Gastroesophageal sphincter (tissue), 3 donors: ENCODE results near the gene RPS10.

ENCODE experiments used
- POLR2A ChIP-seq, 2 donors: fragments of 450-650 bp; IDR thresholded peaks; one replicate each; pipeline ENCODE4 v1.6.1; 2017; ENCODE audit warnings: antibody characterized with exemption in 2 of 2, mild to moderate bottlenecking in 2 of 2, moderate library complexity in 1 of 2
- POLR2AphosphoS5 ChIP-seq: sonication (generic); formaldehyde crosslinking; IDR thresholded peaks from one replicate; pipeline ENCODE4 v1.6.1; 2017; ENCODE audit warnings: antibody characterized with exemption
- TF ChIP-seq, protein P1 (sequence below), 4 experiments: fragments of 200-600 bp in 2 of 4; fragments of 450-650 bp in 2 of 4; sonication (generic) in 1 of 4; IDR thresholded peaks; one replicate each; pipeline ENCODE4 v1.5.1; 2017 to 2019; ENCODE audit warnings: antibody characterized with exemption in 4 of 4, mild to moderate bottlenecking in 2 of 4, moderate library complexity in 2 of 4

DNA sequence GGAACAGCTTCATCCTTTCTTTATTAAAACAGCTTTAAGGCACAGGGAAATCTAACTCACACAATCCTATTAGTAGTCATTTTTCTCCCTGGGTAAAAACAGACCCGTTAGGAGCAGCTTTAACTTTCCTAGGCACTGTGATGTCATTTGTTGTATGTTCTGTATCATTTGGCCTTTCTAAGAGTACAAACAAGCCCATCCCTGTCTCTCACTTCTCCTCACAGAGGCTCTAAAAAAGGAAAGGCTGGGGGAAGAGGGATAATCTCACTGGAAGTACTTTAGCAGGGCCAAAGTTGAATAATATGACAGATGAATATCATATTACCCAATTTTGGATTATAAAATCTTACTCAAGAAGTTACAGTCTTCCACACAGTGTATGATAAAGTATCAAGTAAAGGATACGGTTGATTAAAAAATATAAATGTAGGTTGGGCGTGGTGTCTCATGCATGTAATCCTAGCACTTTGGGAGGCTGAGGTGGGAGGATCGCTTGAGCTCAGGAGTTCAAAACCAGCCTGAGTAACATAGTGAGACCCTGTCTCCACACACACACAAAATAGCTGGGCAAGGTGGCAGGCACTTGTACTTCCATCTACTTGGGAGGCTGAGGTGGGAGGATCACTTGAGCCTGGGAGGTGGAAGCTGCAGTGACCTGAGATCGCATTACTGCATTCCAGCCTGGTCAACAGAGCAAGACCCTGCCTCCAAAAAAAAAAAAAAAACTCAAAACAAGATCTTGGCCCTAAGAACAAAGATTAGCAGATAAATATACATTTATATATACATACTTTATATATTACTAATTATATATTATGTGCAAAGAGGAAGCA lies 41.3 kb downstream of the RPS10 start:
- no peak for TF ChIP-seq POLR2A (IDR thresholded peaks at IDR 0.05)
- TF ChIP-seq, protein P1, sequence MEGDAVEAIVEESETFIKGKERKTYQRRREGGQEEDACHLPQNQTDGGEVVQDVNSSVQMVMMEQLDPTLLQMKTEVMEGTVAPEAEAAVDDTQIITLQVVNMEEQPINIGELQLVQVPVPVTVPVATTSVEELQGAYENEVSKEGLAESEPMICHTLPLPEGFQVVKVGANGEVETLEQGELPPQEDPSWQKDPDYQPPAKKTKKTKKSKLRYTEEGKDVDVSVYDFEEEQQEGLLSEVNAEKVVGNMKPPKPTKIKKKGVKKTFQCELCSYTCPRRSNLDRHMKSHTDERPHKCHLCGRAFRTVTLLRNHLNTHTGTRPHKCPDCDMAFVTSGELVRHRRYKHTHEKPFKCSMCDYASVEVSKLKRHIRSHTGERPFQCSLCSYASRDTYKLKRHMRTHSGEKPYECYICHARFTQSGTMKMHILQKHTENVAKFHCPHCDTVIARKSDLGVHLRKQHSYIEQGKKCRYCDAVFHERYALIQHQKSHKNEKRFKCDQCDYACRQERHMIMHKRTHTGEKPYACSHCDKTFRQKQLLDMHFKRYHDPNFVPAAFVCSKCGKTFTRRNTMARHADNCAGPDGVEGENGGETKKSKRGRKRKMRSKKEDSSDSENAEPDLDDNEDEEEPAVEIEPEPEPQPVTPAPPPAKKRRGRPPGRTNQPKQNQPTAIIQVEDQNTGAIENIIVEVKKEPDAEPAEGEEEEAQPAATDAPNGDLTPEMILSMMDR (IDR thresholded peaks at IDR 0.05) = no peak
- TF ChIP-seq POLR2AphosphoS5 = no peak
